T1000 (cell line): ENCODE measurements around the gene F11.
"Not testable (repeated sequence)": the region's sequence is repeated elsewhere in the genome, so short reads cannot be mapped to it uniquely, and the experiment has no call there.

Experiments used
- DNase-seq: peaks from one replicate; lab custom pipeline; 2025; ENCODE audit warnings: mixed read lengths; lab: John Stamatoyannopoulos, UW

The F11 gene

GRCh38 chr4:186298031-186298647 lies 32.1 kb downstream of the F11 start:
- DNase-seq: no peak

- no peak for DNase-seq
Measured at GRCh38 chr4:186299291-186299690, 33.3 kb downstream of the F11 start.

GRCh38 chr4:186300659-186301390 lies 34.8 kb downstream of the F11 start:
- DNase-seq: no peak

- no peak for DNase-seq
Measured at GRCh38 chr4:186304216-186304615, 38.2 kb downstream of the F11 start.

GRCh38 chr4:186304866-186305505 lies 39.0 kb downstream of the F11 start:
- no peak for DNase-seq

- DNase-seq: no peak
Measured at GRCh38 chr4:186307497-186307896, 41.5 kb downstream of the F11 start.

- no peak for DNase-seq
Measured at GRCh38 chr4:186307916-186308315, 41.9 kb downstream of the F11 start.

- no peak for DNase-seq
Measured at GRCh38 chr4:186318481-186318880, 52.5 kb downstream of the F11 start.

GRCh38 chr4:186324660-186325059 lies 58.7 kb downstream of the F11 start:
- DNase-seq: not testable (repeated sequence)

GRCh38 chr4:186326391-186326790 lies 60.4 kb downstream of the F11 start:
- DNase-seq: no peak

- DNase-seq: no peak
Measured at GRCh38 chr4:186329372-186329771, 63.4 kb downstream of the F11 start.

- DNase-seq: no peak
Measured at GRCh38 chr4:186330368-186330767, 64.4 kb downstream of the F11 start.

GRCh38 chr4:186335793-186336192 lies 69.8 kb downstream of the F11 start:
- DNase-seq: no peak
